GM21381 (cell line): ENCODE measurements around the gene VWA1.

Experiments used
- ATAC-seq: cut with Tn5 transposase; IDR thresholded peaks from one replicate; pipeline ENCODE4 v1.9.1; 2021; ENCODE audit warnings: mild to moderate bottlenecking, moderate library complexity; ENCODE audit not compliant: unreplicated experiment

Gene VWA1, protein sequence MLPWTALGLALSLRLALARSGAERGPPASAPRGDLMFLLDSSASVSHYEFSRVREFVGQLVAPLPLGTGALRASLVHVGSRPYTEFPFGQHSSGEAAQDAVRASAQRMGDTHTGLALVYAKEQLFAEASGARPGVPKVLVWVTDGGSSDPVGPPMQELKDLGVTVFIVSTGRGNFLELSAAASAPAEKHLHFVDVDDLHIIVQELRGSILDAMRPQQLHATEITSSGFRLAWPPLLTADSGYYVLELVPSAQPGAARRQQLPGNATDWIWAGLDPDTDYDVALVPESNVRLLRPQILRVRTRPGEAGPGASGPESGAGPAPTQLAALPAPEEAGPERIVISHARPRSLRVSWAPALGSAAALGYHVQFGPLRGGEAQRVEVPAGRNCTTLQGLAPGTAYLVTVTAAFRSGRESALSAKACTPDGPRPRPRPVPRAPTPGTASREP

DNA sequence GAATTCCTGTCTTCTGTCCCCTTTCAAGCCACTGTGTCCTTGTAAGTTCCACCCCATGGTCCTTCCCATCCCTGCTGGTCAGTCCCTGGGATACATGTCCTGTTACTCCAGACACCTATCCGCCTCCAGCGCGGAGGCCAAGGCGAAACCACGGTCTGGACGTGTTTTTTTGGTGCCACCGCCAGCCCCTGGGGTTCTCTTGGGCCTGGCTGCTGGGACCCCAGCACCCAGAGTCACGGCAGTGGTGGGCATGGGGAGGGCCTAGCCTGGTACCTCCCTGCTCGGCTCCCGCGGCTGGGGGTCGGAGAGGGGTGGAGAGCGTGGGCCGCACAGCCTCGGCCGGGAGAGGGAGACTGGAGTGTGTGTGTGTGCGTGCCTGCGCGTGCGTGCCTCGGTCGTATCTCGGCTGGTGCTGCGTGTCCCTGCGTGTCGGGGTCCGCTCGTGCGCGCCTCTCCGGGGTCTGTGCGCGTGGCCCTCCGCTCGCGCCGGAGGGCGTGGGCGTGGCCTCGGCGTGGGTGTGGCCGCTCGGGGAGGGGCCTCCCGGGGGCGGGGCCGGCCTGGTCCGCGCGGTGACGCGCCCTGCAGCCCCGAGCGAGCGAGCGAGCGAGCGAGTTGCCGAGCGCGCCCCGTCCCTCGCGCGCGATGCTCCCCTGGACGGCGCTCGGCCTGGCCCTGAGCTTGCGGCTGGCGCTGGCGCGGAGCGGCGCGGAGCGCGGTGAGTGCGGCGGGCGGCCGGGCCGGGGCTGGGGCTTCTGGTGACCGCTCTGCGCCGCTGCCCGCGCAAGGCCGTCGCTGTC is at the start of gene VWA1:
Gene VWA1, plus strand, starts transcription at position 585 of the 798 bp plus-strand sequence. Its CDS starts 59 bp downstream, at position 644.
- no peak for ATAC-seq

DNA sequence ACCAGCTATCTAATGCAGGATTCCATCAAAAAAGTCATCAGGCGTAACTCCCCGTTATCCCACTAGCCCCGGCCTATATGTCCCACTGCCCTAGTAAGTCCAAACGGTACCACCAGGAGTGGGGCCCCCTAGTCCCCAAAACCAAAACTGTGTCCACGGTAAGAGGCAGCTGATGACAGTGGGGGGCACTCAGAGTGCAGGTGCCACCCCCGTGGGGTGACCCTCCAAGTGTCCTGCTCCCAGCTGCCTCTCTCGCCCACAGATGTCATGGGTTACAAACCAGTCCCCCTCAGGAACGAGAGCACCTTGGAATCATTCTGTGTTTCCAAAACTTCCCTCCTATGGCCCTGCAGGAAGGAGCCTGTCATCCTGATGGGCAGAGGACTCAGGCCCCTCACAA is 49.6 kb upstream of the VWA1 start:
- no peak for ATAC-seq

GRCh38 chr1:1387098-1388077 is 48.1 kb upstream of the VWA1 start:
- ATAC-seq, result no peak

GRCh38 chr1:1388078-1388472 is 47.4 kb upstream of the VWA1 start:
- ATAC-seq, result no peak

DNA sequence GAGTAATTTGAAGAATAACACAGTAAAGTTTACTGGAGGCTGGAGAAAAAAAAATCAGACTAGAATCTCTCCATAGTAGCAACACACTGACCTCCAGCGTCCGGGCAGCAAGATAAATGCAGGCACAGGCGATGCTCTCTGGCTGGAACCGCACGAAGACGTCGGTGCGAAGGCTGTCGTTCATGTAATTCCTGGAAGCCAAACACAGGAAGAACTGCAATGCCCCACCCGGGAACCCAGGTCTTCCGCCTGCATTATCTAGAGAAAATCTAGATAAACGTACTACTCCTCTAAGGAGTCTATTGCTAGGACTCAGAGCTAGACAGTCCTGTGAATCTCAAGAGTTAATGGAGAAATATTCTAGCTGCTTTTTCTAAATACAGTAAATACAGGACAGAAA is 44.8 kb upstream of the VWA1 start:
- ATAC-seq, result no peak

GRCh38 chr1:1391225-1391624 is 44.3 kb upstream of the VWA1 start:
- ATAC-seq, result no peak

- ATAC-seq, result no peak
Observed at GRCh38 chr1:1393014-1393413, 42.5 kb upstream of the VWA1 start.

DNA sequence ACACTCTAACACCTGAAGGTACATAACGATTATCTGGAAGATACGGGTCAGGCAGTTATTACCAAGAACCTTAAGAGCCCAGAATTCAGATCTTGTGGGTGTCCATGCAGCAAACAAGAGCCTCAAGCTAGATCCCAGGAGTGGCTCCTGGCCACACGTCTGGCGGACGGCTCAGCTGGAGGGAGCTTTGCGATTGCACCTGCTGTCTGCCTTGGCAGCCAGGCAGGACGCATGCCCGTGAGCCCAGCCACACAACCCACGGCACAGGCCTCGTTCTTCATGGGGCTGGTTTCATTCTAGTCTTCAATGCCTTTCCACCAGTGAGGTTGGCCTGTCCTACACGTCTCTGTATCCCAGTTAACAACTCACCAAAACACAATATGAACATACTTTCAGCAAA is 42.1 kb upstream of the VWA1 start:
- ATAC-seq, result no peak

DNA sequence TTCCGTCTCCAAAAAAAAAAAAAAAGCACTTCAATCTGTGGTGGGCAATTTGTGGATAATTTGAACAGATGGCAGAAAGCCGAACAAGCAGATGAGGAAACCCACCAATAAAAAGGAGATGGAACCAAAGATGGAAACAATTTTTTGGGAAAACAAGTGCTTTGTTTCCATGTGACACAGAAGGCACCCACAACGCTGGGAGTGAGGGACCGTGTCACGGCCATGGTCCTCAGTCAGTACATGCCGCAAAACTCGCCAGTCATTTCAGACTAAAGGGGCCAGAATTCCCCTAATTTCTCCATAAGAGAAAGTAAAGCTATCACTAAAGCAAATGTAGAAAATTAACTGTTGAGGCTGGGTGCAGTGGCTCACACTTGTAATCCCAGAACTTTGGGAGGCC is 41.4 kb upstream of the VWA1 start:
- no peak for ATAC-seq

DNA sequence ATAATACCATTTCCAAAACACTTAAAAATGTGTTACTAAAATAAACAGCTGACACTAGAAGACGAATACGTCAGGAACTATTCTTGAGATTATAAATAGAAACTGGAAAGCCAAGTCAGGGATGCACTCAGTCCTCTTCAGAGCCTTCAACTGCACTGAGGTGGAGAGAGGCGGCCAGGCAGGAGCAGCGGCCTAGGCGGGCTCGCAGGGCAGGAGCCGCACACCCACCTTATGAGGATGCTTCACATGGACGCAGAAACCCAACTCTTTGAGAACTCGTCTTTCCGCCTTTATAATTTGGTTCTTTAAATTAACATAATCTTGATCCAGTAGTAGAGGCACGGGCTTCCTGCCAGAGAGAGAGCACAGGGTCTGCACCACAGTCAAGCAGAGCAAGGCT is 40.3 kb upstream of the VWA1 start:
- ATAC-seq, result no peak

- no peak for ATAC-seq
Observed at GRCh38 chr1:1397839-1398523, 37.5 kb upstream of the VWA1 start.

DNA sequence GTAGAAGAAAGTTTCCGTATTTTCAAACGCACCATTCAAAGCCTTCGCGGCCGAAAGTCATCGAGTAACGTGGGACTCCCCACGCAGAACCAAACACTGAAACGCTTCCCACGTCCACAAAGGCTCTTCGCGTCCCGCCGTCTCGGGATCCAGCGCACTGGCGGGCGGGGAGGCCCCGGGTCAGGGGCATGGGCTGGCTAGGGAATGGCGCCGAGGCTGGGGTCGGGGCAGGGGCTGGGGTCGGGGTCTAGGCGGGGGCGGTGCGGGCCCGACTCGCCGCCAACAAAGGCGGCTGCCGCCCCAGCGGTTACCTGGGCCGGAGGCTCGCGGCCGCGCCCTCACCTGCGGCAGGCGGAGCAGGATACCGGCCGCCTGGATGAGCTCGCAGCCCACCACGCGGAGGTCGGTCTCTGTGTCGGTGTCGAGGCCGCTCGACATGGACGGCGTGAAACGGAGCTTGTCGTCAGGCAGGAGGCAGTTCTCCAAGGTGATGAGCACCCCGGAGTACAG is 36.8 kb upstream of the VWA1 start:
- peak; percentile 13 for ATAC-seq

GRCh38 chr1:1399187-1399871 is 36.2 kb upstream of the VWA1 start, which contains the start of gene CCNL2:
Gene CCNL2, minus strand, starts transcription at chr1:1399335. Its CDS starts 29 bp downstream, at chr1:1399306.
- ATAC-seq, result peak; percentile 93

DNA sequence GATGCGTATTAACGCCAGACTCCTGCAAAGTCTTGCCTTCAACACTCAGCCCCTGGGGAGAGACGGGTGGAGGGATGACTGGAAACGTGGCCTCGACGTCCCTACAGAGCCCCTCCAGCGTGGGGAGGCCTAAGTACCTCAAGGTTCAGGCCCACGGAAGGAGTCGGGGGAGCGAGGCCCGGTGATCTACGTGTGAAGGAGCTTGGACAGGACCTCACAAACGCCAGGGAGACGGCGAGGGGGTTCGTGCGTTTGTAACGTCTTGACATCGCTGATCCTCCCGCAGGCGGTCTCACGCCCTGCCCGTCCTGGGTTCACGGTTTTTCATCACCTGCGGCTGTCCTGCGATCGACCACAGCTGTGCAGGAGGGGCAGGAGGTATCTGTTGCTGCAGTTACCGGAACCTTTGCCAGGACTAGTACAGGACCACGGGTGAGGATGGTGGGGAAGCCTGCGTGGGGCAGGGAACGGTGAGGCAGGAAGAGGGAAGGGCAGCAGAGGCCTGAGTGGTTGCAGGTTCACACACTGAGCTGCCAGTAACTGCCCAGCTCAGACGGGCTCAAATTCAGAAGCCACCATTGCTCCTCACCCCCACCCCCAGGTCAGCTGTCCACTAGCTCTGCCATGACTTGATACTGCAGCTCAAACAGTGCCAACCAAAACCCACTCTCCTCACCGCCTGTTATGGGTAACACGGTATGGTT is 35.5 kb upstream of the VWA1 start:
- no peak for ATAC-seq

GRCh38 chr1:1400576-1401456 is 34.7 kb upstream of the VWA1 start:
- ATAC-seq, result no peak

DNA sequence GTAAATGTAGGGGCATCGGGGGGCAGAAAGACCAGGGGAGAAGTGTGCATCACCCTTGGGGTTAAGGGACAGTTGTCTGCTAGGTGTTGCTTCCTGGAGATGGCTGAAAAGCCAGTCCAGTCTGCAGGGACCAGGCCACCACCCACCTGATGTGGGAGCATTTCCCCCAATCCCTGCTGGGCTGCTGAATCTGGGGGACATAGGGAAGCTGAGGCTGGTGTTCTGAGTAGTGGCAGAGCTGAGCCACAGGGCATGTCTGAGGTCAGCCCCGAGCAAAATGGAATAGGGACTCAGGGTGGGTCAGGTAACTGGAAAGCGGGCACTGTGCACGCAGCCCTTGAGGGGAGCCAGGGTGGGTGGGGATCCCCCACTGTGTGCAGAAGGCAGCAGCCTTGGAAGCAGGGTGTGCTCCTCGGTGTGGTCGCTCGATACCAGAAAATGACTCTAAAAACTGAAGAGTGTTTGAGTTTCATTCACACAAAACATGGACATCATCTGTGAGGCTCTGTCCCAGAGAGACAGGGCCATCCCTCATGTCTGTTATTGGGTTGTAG is 34.0 kb upstream of the VWA1 start:
- ATAC-seq, result no peak

- ATAC-seq, result no peak
Observed at GRCh38 chr1:1402072-1402900, 33.2 kb upstream of the VWA1 start.
